GM12801 (cell line): ENCODE results near the gene CHTOP.

Experiments used
- TF ChIP-seq, protein P1 (sequence below): IDR thresholded peaks from one replicate; pipeline ENCODE4 v1.5.1; 2011; ENCODE audit warnings: control low read depth; ENCODE audit not compliant: insufficient read length; ENCODE audit errors: extremely low read depth

The CHTOP gene

DNA sequence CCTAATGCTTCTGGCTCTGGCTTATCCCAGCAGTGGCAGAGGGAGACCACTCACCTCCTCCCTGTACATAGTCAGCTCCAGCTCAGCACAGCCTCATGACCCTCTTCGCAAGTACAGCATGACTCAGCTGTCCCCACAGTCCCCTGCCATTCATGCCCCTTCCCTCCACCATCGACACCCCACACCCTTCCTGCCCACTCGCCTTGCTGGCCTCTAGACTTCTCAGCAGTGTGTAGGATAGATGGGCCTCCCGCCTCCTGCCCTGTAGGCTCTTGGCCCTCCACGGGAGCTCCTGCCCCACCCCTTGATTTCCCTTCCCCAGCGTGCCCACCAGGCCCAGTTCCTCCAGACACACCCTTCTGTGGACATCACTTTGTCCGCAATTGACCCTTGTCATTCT lies 54.4 kb downstream of the CHTOP start:
- TF ChIP-seq, protein P1, sequence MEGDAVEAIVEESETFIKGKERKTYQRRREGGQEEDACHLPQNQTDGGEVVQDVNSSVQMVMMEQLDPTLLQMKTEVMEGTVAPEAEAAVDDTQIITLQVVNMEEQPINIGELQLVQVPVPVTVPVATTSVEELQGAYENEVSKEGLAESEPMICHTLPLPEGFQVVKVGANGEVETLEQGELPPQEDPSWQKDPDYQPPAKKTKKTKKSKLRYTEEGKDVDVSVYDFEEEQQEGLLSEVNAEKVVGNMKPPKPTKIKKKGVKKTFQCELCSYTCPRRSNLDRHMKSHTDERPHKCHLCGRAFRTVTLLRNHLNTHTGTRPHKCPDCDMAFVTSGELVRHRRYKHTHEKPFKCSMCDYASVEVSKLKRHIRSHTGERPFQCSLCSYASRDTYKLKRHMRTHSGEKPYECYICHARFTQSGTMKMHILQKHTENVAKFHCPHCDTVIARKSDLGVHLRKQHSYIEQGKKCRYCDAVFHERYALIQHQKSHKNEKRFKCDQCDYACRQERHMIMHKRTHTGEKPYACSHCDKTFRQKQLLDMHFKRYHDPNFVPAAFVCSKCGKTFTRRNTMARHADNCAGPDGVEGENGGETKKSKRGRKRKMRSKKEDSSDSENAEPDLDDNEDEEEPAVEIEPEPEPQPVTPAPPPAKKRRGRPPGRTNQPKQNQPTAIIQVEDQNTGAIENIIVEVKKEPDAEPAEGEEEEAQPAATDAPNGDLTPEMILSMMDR = no peak

DNA sequence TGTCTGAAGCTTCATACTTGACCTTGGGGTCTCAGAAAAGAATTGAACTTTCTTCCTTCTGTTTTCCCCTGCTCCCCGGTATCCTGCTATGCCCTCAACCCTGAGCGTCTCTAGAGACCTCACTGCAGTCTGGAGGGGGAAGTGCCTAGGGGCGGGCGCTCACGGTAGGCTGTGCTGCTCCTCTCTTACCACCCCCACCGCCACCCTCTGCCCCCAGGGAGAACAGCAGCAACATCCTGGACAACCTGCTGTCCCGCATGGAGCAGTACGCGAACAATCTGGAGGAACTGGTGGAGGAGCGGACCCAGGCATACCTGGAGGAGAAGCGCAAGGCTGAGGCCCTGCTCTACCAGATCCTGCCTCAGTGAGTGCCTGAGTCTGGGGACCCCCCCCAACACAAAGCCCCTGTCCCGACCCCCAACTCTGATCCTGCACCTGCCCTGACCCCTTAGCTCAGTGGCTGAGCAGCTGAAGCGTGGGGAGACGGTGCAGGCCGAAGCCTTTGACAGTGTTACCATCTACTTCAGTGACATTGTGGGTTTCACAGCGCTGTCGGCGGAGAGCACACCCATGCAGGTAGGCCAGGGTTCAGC lies 55.0 kb downstream of the CHTOP start:
- TF ChIP-seq, protein P1 = no peak

DNA sequence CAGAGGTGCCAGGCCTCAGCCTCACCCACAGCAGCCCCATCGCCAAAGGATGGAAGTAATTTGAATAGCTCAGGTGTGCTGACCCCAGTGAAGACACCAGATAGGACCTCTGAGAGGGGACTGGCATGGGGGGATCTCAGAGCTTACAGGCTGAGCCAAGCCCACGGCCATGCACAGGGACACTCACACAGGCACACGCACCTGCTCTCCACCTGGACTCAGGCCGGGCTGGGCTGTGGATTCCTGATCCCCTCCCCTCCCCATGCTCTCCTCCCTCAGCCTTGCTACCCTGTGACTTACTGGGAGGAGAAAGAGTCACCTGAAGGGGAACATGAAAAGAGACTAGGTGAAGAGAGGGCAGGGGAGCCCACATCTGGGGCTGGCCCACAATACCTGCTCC lies 59.6 kb downstream of the CHTOP start:
- TF ChIP-seq, protein P1 = no peak
